GM19328 (cell line): ENCODE measurements around the gene GDF11.
"Not testable (repeated sequence)": the region's sequence is repeated elsewhere in the genome, so short reads cannot be mapped to it uniquely, and the experiment has no call there.

ENCODE experiments used
- ATAC-seq: cut with Tn5 transposase; IDR thresholded peaks from one replicate; pipeline ENCODE4 v1.9.1; 2021; ENCODE audit warnings: mild to moderate bottlenecking, moderate library complexity; ENCODE audit not compliant: unreplicated experiment

GDF11 gene

GRCh38 chr12:55738123-55739024 lies 4.5 kb upstream of the GDF11 start:
- peak; percentile 80 for ATAC-seq

- no peak for ATAC-seq
These were observed 3.9 kb upstream of the GDF11 start for GRCh38 chr12:55739025-55739378.

- ATAC-seq = no peak
These were observed 816 bp upstream of the GDF11 start for GRCh38 chr12:55741931-55742680.

- peak; percentile 49 for ATAC-seq
These were observed 751 bp downstream of the GDF11 start for GRCh38 chr12:55743406-55744339.

- ATAC-seq = no peak
These were observed 1.6 kb downstream of the GDF11 start for GRCh38 chr12:55744340-55745030.

- ATAC-seq = no peak
These were observed 2.6 kb downstream of the GDF11 start for GRCh38 chr12:55745361-55746173.

GRCh38 chr12:55746174-55746912 lies 3.4 kb downstream of the GDF11 start:
- ATAC-seq = no peak

- ATAC-seq = no peak
These were observed 4.0 kb downstream of the GDF11 start for GRCh38 chr12:55746913-55747231.

GRCh38 chr12:55748230-55748993 lies 5.5 kb downstream of the GDF11 start:
- no peak for ATAC-seq

- no peak for ATAC-seq
These were observed 12.3 kb downstream of the GDF11 start for GRCh38 chr12:55755246-55755645.

- ATAC-seq = no peak
These were observed 14.8 kb downstream of the GDF11 start for GRCh38 chr12:55757701-55758100.

- not testable (repeated sequence) for ATAC-seq
These were observed 15.7 kb downstream of the GDF11 start for GRCh38 chr12:55758575-55758974.

GRCh38 chr12:55760663-55761062 lies 17.7 kb downstream of the GDF11 start:
- no peak for ATAC-seq

GRCh38 chr12:55762646-55763045 lies 19.7 kb downstream of the GDF11 start:
- no peak for ATAC-seq

GRCh38 chr12:55765736-55766290 lies 22.9 kb downstream of the GDF11 start:
- no peak for ATAC-seq

- no peak for ATAC-seq
These were observed 24.2 kb downstream of the GDF11 start for GRCh38 chr12:55767156-55767555.

- ATAC-seq = no peak
These were observed 28.8 kb downstream of the GDF11 start for GRCh38 chr12:55771736-55772135.

- no peak for ATAC-seq
These were observed 34.9 kb downstream of the GDF11 start for GRCh38 chr12:55777856-55778255.
